MM.1S (cell line): ENCODE data around the gene TGM6.

ENCODE experiments used
- DNase-seq: peaks from one replicate; pipeline ENCODE4 v3.0.0-alpha.2; 2015
- H2AFZ ChIP-seq: fragments of 300-600 bp; sonication (generic); 2 replicates; pipeline ENCODE4 v1.6.0; 2016; ENCODE audit warnings: antibody characterized with exemption, low read length
- H3F3A ChIP-seq: fragments of 300-600 bp; sonication (generic); 2 replicates; pipeline ENCODE4 v1.6.1; 2016; ENCODE audit warnings: mild to moderate bottlenecking, antibody characterized with exemption, low read length, moderate library complexity, mixed read lengths; ENCODE audit not compliant: insufficient read depth
- H3K27ac ChIP-seq: fragments of 300-600 bp; sonication (generic); 2 replicates; pipeline ENCODE4 v1.5.1; 2016; ENCODE audit warnings: mild to moderate bottlenecking, low read length
- H3K27me3 ChIP-seq: fragments of 300-600 bp; sonication (generic); replicated peaks from 2 replicates; pipeline ENCODE4 v1.6.0; 2016; ENCODE audit warnings: low read length; ENCODE audit not compliant: insufficient read depth
- H3K36me3 ChIP-seq: fragments of 300-600 bp; sonication (generic); replicated peaks from 2 replicates; pipeline ENCODE4 v1.6.1; 2016; ENCODE audit warnings: mild to moderate bottlenecking, low read length, mixed read lengths; ENCODE audit not compliant: insufficient read depth
- H3K4me1 ChIP-seq: fragments of 300-600 bp; sonication (generic); 2 replicates; pipeline ENCODE4 v1.6.1; 2016; ENCODE audit warnings: low read length, mixed read lengths
- H3K4me2 ChIP-seq: fragments of 300-600 bp; sonication (generic); 2 replicates; pipeline ENCODE4 v1.6.0; 2016; ENCODE audit warnings: low read depth, low read length
- H3K4me3 ChIP-seq: fragments of 300-600 bp; sonication (generic); 2 replicates; pipeline ENCODE4 v1.5.1; 2016; ENCODE audit warnings: low read length, mixed read lengths
- H3K79me2 ChIP-seq: fragments of 300-600 bp; sonication (generic); 2 replicates; pipeline ENCODE4 v1.6.1; 2016; ENCODE audit warnings: mixed run types, low read length, mixed read lengths
- H3K9ac ChIP-seq: fragments of 300-600 bp; sonication (generic); 2 replicates; pipeline ENCODE4 v1.6.1; 2016; ENCODE audit warnings: low read length, mixed read lengths
- H3K9me2 ChIP-seq: fragments of 300-600 bp; sonication (generic); replicated peaks from 2 replicates; pipeline ENCODE4 v1.6.1; 2016; ENCODE audit warnings: mild to moderate bottlenecking, low read length, mixed read lengths; ENCODE audit not compliant: insufficient read depth
- H3K9me3 ChIP-seq: fragments of 300-600 bp; sonication (generic); replicated peaks from 2 replicates; pipeline ENCODE4 v1.6.1; 2016; ENCODE audit warnings: mild to moderate bottlenecking, low read length, mixed read lengths; ENCODE audit not compliant: insufficient read depth
- H4K20me1 ChIP-seq: fragments of 300-600 bp; sonication (generic); 2 replicates; pipeline ENCODE4 v1.6.1; 2016; ENCODE audit warnings: mild to moderate bottlenecking, low read length, moderate library complexity, mixed read lengths; ENCODE audit not compliant: insufficient read depth
- EZH2 ChIP-seq: fragments of 300-600 bp; sonication (generic); optimal IDR thresholded peaks from 2 replicates; pipeline ENCODE3; 2017; ENCODE audit warnings: low read depth, mild to moderate bottlenecking, antibody characterized with exemption, low read length, mixed read lengths
- EZH2phosphoT487 ChIP-seq: fragments of 300-600 bp; sonication (generic); IDR thresholded peaks from 2 replicates; pipeline ENCODE4 v1.6.1; 2018; ENCODE audit warnings: antibody characterized with exemption, low read length
- TF ChIP-seq, protein P1 (sequence below): fragments of 300-600 bp; sonication (generic); IDR thresholded peaks from 2 replicates; pipeline ENCODE4 v1.5.1; 2016; ENCODE audit warnings: antibody characterized with exemption, low read length, mixed read lengths

TGM6 gene

DNA sequence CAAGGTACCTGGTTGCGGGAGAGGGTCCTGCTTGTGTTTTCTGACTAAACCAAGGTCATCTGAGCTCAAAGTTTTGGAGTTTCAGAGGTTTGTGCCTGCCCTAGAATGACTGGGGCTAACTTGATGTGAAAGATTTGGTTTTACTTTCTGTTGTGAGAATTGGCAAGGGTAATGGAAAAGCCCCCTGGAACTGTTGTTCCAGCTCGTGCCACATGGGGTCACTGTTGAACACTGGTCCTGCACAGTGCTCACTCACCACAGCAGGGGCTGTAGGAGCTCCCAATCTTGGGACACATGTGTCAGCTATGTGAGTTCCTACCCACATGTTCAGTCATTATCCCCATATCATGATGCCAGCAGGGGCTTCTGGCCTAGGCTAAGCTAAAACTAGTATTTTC, 6.5 kb downstream of the TGM6 start:
- no peaks in the 10 kb centered on the region for H4K20me1 ChIP-seq
- TF ChIP-seq, protein P1, sequence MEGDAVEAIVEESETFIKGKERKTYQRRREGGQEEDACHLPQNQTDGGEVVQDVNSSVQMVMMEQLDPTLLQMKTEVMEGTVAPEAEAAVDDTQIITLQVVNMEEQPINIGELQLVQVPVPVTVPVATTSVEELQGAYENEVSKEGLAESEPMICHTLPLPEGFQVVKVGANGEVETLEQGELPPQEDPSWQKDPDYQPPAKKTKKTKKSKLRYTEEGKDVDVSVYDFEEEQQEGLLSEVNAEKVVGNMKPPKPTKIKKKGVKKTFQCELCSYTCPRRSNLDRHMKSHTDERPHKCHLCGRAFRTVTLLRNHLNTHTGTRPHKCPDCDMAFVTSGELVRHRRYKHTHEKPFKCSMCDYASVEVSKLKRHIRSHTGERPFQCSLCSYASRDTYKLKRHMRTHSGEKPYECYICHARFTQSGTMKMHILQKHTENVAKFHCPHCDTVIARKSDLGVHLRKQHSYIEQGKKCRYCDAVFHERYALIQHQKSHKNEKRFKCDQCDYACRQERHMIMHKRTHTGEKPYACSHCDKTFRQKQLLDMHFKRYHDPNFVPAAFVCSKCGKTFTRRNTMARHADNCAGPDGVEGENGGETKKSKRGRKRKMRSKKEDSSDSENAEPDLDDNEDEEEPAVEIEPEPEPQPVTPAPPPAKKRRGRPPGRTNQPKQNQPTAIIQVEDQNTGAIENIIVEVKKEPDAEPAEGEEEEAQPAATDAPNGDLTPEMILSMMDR: peak; percentile 81
- no peak for TF ChIP-seq EZH2
- no peaks in the 10 kb centered on the region for H3K36me3 ChIP-seq
- no peaks in the 10 kb centered on the region for H3K9me3 ChIP-seq
- H3K27ac ChIP-seq: peak overlapping the region; percentile 65
- H3K4me3 ChIP-seq: peak overlapping the region; percentile 19; the same call in 1 of the 2 replicates
- peaks cover 6% of the 10 kb centered on the region for H3K4me1 ChIP-seq
- no peaks in the 10 kb centered on the region for H3K79me2 ChIP-seq
- H2AFZ ChIP-seq: peak overlapping the region; percentile 38
- H3K9me2 ChIP-seq: no peaks in the 10 kb centered on the region
- no peaks in the 10 kb centered on the region for H3K27me3 ChIP-seq
- H3K9ac ChIP-seq: peak overlapping the region; percentile 23; the same call in 1 of the 2 replicates
- peak overlapping the region; percentile 62 for H3K4me2 ChIP-seq
- 0 out of 2 replicates have a peak, but pooled peaks cover 3% of the 10 kb centered on the region for H3F3A ChIP-seq
- peak; percentile 81 for DNase-seq

DNA sequence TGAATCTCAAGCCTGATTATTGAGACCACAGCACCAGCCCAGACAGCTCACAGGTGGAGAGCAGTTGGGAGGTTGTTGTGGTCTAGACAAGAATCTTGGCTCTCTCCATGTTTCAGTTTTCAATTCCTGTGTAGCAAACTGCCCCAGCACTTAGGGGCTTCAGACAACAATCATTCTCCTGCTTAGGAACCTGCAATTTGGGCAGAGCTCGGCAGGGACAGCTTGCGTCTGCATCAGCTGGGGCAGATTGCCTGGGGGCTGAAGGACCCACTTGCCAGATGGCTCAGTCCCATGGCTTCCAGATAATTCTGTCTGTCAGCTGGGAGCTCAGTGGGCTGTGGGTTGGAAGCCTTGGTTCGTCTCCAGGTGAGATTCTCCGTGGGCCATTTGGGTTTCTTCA, 6.9 kb downstream of the TGM6 start:
- no peak overlapping the region for H3K4me2 ChIP-seq
- H3K9me2 ChIP-seq: no peaks in the 10 kb centered on the region
- no peaks in the 10 kb centered on the region for H3K9me3 ChIP-seq
- no peak overlapping the region for H3K9ac ChIP-seq
- no peak overlapping the region for H3K4me3 ChIP-seq
- peaks cover 6% of the 10 kb centered on the region for H3K4me1 ChIP-seq
- no peaks in the 10 kb centered on the region for H3K27me3 ChIP-seq
- no peak overlapping the region for H2AFZ ChIP-seq
- no peak overlapping the region for H3K27ac ChIP-seq
- H3K79me2 ChIP-seq: no peaks in the 10 kb centered on the region
- H4K20me1 ChIP-seq: no peaks in the 10 kb centered on the region
- no peaks in the 10 kb centered on the region for H3K36me3 ChIP-seq
- TF ChIP-seq, protein P1: no peak
- TF ChIP-seq EZH2 (no peak), EZH2phosphoT487 (no peak)
- DNase-seq: no peak
- H3F3A ChIP-seq: 0 out of 2 replicates have a peak, but pooled peaks cover 3% of the 10 kb centered on the region

DNA sequence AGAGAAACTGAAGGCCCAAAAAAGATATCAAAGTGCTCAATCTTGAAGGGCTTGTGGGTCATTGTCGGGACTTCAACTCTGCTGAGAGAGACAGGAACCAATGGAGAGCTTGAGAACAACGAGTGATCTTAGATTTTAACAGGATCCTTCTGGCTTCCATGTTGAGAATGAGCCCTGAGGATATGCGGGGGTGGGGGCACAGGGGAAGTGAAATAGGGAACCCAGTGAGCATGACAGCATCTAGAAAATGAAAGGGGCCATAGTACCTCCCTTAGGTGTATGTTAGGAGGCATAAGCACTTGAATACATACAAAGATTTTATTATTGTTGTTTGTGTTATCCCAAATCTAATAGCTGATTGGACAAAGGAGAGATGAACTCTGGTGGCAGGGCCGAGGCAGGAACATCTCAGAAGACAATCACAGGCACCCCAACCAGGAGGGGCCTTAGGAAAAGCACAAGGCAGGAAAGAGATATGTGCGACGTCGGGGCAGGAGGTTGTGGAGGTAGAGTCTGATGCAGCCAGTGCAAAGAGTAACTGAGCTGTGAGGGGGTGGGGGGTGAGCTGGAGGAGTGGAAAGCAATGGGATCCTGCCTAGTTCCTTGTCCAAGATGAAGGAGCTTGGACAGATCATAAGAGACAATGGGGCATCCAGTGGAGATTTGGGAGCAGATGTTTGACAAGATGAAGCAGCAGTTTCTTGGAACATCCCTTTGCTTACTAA, 10.4 kb downstream of the TGM6 start:
- TF ChIP-seq EZH2phosphoT487: no peak
- no peak for TF ChIP-seq EZH2
- TF ChIP-seq, protein P1: no peak
- H2AFZ ChIP-seq: no peak overlapping the region

More for the DNA sequence above, 10.4 kb downstream of the TGM6 start:
- Histone ChIP-seq H3K36me3 (no peaks in the 10 kb centered on the region), H3F3A (0 out of 2 replicates have a peak, but pooled peaks cover 3% of the 10 kb centered on the region), H3K9ac (no peak overlapping the region), H3K9me3 (no peaks in the 10 kb centered on the region), H4K20me1 (no peaks in the 10 kb centered on the region), H3K4me2 (no peak overlapping the region), H3K4me3 (no peak overlapping the region), H3K4me1 (peaks cover 6% of the 10 kb centered on the region), H3K9me2 (no peaks in the 10 kb centered on the region), H3K27me3 (no peaks in the 10 kb centered on the region), H3K27ac (no peak overlapping the region), H3K79me2 (no peaks in the 10 kb centered on the region)
- DNase-seq: no peak
